Measurements from ENCODE around the gene CERS4.

Gene CERS4

GRCh38 chr19:8244442-8244841 is 35.3 kb downstream of the CERS4 start:
- TF ChIP-seq NFIC (IDR thresholded peaks at IDR 0.05) (no peak), CREB1 (IDR thresholded peaks at IDR 0.05; ENCODE audit: low read depth) (no peak), YY1 (IDR thresholded peaks at IDR 0.05; ENCODE audit: low read depth) (no peak), TAF1 (IDR thresholded peaks at IDR 0.05; ENCODE audit: low read depth) (no peak), RAD21 (IDR thresholded peaks at IDR 0.05; ENCODE audit: low read depth) (peak; percentile 32; the same call in 1 of the 2 replicates), CEBPB (IDR thresholded peaks at IDR 0.05) (no peak)
- TF ChIP-seq, protein P1, sequence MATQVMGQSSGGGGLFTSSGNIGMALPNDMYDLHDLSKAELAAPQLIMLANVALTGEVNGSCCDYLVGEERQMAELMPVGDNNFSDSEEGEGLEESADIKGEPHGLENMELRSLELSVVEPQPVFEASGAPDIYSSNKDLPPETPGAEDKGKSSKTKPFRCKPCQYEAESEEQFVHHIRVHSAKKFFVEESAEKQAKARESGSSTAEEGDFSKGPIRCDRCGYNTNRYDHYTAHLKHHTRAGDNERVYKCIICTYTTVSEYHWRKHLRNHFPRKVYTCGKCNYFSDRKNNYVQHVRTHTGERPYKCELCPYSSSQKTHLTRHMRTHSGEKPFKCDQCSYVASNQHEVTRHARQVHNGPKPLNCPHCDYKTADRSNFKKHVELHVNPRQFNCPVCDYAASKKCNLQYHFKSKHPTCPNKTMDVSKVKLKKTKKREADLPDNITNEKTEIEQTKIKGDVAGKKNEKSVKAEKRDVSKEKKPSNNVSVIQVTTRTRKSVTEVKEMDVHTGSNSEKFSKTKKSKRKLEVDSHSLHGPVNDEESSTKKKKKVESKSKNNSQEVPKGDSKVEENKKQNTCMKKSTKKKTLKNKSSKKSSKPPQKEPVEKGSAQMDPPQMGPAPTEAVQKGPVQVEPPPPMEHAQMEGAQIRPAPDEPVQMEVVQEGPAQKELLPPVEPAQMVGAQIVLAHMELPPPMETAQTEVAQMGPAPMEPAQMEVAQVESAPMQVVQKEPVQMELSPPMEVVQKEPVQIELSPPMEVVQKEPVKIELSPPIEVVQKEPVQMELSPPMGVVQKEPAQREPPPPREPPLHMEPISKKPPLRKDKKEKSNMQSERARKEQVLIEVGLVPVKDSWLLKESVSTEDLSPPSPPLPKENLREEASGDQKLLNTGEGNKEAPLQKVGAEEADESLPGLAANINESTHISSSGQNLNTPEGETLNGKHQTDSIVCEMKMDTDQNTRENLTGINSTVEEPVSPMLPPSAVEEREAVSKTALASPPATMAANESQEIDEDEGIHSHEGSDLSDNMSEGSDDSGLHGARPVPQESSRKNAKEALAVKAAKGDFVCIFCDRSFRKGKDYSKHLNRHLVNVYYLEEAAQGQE (IDR thresholded peaks at IDR 0.05; ENCODE audit: low read depth): no peak

DNA sequence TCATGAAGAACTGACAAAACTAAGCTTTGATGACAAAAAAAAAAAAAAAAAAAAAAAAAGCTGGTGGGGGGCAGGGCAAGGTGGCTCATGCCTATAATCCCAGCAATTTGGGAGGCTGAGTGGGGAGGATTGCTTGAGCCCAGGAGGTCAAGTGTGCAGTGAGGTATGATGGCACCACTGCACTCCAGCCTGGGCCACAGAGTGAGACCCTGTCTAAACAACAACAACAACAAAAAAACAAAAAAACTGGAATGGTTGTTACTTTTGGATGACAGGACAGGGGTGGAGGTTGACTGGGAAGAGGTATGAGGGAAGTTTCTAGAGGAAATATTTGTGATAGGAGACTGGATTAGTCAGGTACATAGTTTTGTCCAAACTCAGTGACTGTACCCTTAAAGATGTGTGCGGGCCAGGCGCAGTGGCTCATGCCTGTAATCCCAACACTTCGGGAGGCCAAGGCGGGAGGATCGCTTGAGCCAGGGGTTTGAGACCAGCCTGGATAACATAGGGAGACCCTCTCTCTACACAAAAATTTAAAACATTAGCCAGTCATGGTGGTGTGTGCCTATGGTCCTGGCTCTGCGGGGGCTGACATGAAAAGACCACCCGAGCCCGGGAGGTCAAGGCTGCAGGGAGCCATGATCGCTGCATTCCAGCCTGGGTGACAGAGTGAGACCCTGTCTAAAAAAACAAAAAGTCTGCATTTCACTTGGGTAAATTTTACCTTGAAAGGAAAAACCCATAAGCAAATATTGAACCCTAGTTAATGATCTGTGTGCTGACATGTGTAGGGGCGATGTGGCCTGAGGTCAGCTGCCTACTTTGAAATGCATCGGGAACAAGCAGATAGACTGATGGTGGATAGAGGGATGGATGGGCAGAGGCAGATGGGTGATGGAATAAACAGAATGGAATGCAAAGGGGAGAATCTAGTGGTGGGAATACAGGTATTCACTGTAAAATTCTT is 37.0 kb downstream of the CERS4 start:
- TF ChIP-seq, protein P1 (IDR thresholded peaks at IDR 0.05; ENCODE audit: low read depth): no peak
- TF ChIP-seq USF1 (IDR thresholded peaks at IDR 0.05) (no peak), MAX (IDR thresholded peaks at IDR 0.05) (no peak), EP300 (IDR thresholded peaks at IDR 0.05; ENCODE audit: borderline replicate concordance) (no peak), CREB1 (IDR thresholded peaks at IDR 0.05; ENCODE audit: low read depth) (no peak), YY1 (IDR thresholded peaks at IDR 0.05; ENCODE audit: low read depth) (no peak), FOXM1 (IDR thresholded peaks at IDR 0.05; ENCODE audit: borderline replicate concordance, low read depth) (no peak), ZBTB7A (IDR thresholded peaks at IDR 0.05; ENCODE audit: low read depth) (no peak), TEAD4 (IDR thresholded peaks at IDR 0.05) (no peak), NFIC (IDR thresholded peaks at IDR 0.05) (no peak), TCF12 (IDR thresholded peaks at IDR 0.05; ENCODE audit: low read depth) (no peak), TAF1 (IDR thresholded peaks at IDR 0.05; ENCODE audit: low read depth) (no peak), RAD21 (IDR thresholded peaks at IDR 0.05; ENCODE audit: low read depth) (no peak), CEBPB (IDR thresholded peaks at IDR 0.05) (no peak)

DNA sequence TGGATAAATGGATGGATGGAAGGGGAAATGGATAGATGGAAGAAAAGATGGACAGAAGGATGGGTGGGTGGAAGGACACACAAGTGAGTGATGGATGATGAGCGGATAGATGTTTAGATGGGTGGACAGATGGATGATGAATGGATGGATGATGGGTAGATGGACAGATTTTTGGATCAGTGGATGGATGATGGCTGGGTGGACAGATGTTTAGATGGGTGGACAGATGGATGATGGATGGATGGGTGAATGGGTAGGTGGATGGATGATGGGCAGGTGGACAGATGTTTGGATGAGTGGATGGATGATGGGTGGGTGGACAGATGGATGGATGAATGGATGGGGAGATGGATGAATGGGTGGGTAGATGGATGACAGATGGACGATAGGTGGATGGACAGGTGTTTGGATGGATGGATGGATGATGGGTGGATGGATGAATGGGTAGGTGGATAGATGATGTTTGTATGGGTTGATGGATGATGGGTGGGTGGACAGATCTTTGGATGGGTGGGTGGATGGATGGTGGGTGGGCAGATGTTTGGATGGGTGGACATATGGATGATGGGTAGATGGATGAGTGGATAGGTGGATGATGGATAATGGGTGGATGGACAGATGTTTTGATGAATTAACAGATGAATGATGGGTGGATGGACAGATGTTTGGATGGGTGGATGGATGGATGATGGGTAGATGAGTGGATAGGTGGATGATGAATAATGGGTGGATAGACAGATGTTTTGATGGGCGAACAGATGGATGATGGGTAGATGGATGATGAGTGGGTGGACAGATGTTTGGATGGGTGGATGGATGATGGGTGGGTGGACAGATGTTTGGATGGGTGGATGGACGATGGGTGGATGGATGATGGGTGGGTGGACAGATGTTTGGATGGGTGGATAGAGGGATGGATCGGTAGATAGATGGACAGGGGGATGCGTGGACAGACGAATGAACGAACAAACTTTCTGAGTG is 39.5 kb downstream of the CERS4 start:
- TF ChIP-seq TAF1 (IDR thresholded peaks at IDR 0.05; ENCODE audit: low read depth): no peak
- TF ChIP-seq, protein P1 (IDR thresholded peaks at IDR 0.05; ENCODE audit: low read depth): no peak
- no peak for TF ChIP-seq FOXM1 (IDR thresholded peaks at IDR 0.05; ENCODE audit: borderline replicate concordance, low read depth)
- no peak for TF ChIP-seq USF1 (IDR thresholded peaks at IDR 0.05)
- TF ChIP-seq TCF12 (IDR thresholded peaks at IDR 0.05; ENCODE audit: low read depth): no peak
- TF ChIP-seq MAX (IDR thresholded peaks at IDR 0.05): no peak
- no peak for TF ChIP-seq ZBTB7A (IDR thresholded peaks at IDR 0.05; ENCODE audit: low read depth)
- TF ChIP-seq TEAD4 (IDR thresholded peaks at IDR 0.05): no peak
- no peak for TF ChIP-seq CEBPB (IDR thresholded peaks at IDR 0.05)
- TF ChIP-seq RAD21 (IDR thresholded peaks at IDR 0.05; ENCODE audit: low read depth): no peak
- TF ChIP-seq EGR1 (IDR thresholded peaks at IDR 0.05): no peak
- no peak for TF ChIP-seq CREB1 (IDR thresholded peaks at IDR 0.05; ENCODE audit: low read depth)

Measured in Ishikawa (cell line).